HG02610 (cell line): ENCODE data around the gene GOLPH3.
A peak's percentile ranks its signal among the peaks of the same experiment; 100 is the strongest.
"Not testable (repeated sequence)": the region's sequence is repeated elsewhere in the genome, so short reads cannot be mapped to it uniquely, and the experiment has no call there.

Experiments used
- ATAC-seq: cut with Tn5 transposase; IDR thresholded peaks from one replicate; pipeline ENCODE4 v1.9.1; 2021; ENCODE audit warnings: mild to moderate bottlenecking, moderate library complexity; ENCODE audit not compliant: unreplicated experiment

GOLPH3 gene

GRCh38 chr5:32138839-32139493, 35.2 kb downstream of the GOLPH3 start:
- ATAC-seq: no peak

- ATAC-seq: no peak
Measured at GRCh38 chr5:32136342-32136741, 37.8 kb downstream of the GOLPH3 start.

GRCh38 chr5:32135086-32135485, 39.0 kb downstream of the GOLPH3 start:
- ATAC-seq: no peak

GRCh38 chr5:32132757-32133156, 41.4 kb downstream of the GOLPH3 start:
- no peak for ATAC-seq

GRCh38 chr5:32131604-32132003, 42.5 kb downstream of the GOLPH3 start:
- ATAC-seq: no peak

- ATAC-seq: no peak
Measured at GRCh38 chr5:32130865-32131264, 43.3 kb downstream of the GOLPH3 start.

- ATAC-seq: peak; percentile 41
Measured at GRCh38 chr5:32129074-32129598, 45.0 kb downstream of the GOLPH3 start.

- no peak for ATAC-seq
Measured at GRCh38 chr5:32127711-32128110, 46.4 kb downstream of the GOLPH3 start.

- no peak for ATAC-seq
Measured at GRCh38 chr5:32126691-32127090, 47.4 kb downstream of the GOLPH3 start.

- no peak for ATAC-seq
Measured at GRCh38 chr5:32123889-32124676, 50.0 kb downstream of the GOLPH3 start.

GRCh38 chr5:32123058-32123805, 50.9 kb downstream of the GOLPH3 start:
- ATAC-seq: peak; percentile 69

- ATAC-seq: not testable (repeated sequence)
Measured at GRCh38 chr5:32118922-32119321, 55.2 kb downstream of the GOLPH3 start.

GRCh38 chr5:32116574-32117313, 57.4 kb downstream of the GOLPH3 start:
- no peak for ATAC-seq

GRCh38 chr5:32115985-32116384, 58.1 kb downstream of the GOLPH3 start:
- no peak for ATAC-seq

- no peak for ATAC-seq
Measured at GRCh38 chr5:32110111-32110696, 63.9 kb downstream of the GOLPH3 start.

- no peak for ATAC-seq
Measured at GRCh38 chr5:32109236-32109635, 64.9 kb downstream of the GOLPH3 start.

GRCh38 chr5:32108167-32108566, 66.0 kb downstream of the GOLPH3 start:
- ATAC-seq: no peak

GRCh38 chr5:32107291-32107690, 66.8 kb downstream of the GOLPH3 start:
- ATAC-seq: no peak

- no peak for ATAC-seq
Measured at GRCh38 chr5:32103521-32103920, 70.6 kb downstream of the GOLPH3 start.

- ATAC-seq: no peak
Measured at GRCh38 chr5:32102254-32102986, 71.7 kb downstream of the GOLPH3 start.
